OCI-LY7 (cell line): ENCODE results near the gene PROSER1.

Source experiments
- EZH2phosphoT487 ChIP-seq: fragments of 200-600 bp; sonication (generic); IDR thresholded peaks from 2 replicates; pipeline ENCODE4 v1.6.1; 2018; ENCODE audit warnings: low read depth, borderline replicate concordance, mild to moderate bottlenecking, mixed run types, antibody characterized with exemption, low read length, moderate library complexity, mixed read lengths
- TF ChIP-seq, protein P1 (sequence below): fragments of 200-600 bp; sonication (generic); conservative IDR thresholded peaks from 2 replicates; pipeline ENCODE4 v1.5.1; 2014; ENCODE audit warnings: mild to moderate bottlenecking, antibody characterized with exemption, low read length, moderate library complexity, mixed read lengths

DNA sequence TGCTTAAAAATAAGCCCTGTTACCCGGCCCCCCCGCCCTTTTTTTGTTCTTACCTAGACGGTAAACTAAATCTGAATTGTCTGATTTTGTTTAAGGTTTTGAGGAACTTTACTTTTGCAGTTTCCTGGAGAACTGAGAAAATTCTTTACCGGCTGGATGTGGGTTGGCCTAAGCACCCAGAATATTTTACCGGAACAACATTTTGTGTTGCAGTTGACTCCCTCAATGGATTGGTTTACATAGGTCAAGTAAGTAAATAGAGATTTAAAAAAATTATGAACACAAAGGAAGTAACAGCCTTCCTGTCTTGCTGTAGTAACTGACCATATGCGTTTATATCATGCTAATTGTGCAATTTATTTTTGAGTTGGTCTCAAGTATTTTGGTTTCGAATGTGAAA lies 1.2 kb upstream of the PROSER1 start:
- TF ChIP-seq, protein P1, sequence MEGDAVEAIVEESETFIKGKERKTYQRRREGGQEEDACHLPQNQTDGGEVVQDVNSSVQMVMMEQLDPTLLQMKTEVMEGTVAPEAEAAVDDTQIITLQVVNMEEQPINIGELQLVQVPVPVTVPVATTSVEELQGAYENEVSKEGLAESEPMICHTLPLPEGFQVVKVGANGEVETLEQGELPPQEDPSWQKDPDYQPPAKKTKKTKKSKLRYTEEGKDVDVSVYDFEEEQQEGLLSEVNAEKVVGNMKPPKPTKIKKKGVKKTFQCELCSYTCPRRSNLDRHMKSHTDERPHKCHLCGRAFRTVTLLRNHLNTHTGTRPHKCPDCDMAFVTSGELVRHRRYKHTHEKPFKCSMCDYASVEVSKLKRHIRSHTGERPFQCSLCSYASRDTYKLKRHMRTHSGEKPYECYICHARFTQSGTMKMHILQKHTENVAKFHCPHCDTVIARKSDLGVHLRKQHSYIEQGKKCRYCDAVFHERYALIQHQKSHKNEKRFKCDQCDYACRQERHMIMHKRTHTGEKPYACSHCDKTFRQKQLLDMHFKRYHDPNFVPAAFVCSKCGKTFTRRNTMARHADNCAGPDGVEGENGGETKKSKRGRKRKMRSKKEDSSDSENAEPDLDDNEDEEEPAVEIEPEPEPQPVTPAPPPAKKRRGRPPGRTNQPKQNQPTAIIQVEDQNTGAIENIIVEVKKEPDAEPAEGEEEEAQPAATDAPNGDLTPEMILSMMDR, result no peak
- TF ChIP-seq EZH2phosphoT487, result no peak
